Lower leg skin (tissue), 4 donors: ENCODE measurements around the gene NFIA. TPM values are rescaled to one million over a fixed set of nuclear protein-coding genes. Genes with fewer than 3 reads are reported as not detected.

ENCODE experiments used
- DNase-seq, 2 donors: peaks; one replicate each; pipeline ENCODE4 v3.0.0-alpha.2; 2019; ENCODE audit warnings: low spot score in 2 of 2
- H3K4me3 ChIP-seq: fragments of 200-600 bp; sonication (generic); 2 replicates; pipeline ENCODE4 v1.5.1; 2017; ENCODE audit warnings: mild to moderate bottlenecking, low read depth; ENCODE audit not compliant: poor library complexity, severe bottlenecking
- POLR2A ChIP-seq, 2 donors: fragments of 450-650 bp; IDR thresholded peaks; one replicate each; pipeline ENCODE4 v1.6.1; 2016 to 2017; ENCODE audit warnings: antibody characterized with exemption in 2 of 2, mild to moderate bottlenecking in 1 of 2, moderate library complexity in 1 of 2
- WGBS, 2 donors: methylation state at CpG; one replicate each; pipeline ENCODE4 v1.1.5; 2018; 5-methylcytosine and 5-hydroxymethylcytosine counted together
- intact Hi-C: fragments of 100-400 bp; cut with DNase I; formaldehyde crosslinking; loops from one replicate; pipeline ENCODE4 v1.15.0; 2023; ENCODE audit warnings: low total_unique reads
- total RNA-seq, 4 donors: library from RNA; depleted of rRNA; stranded (reverse); fragments of >200 nt; gene quantifications; one replicate each; pipeline ENCODE4 v1.1.0, GENCODE V29; 2016
- TF ChIP-seq, protein P1 (sequence below), 3 donors: fragments of 450-650 bp; IDR thresholded peaks; one replicate each; pipeline ENCODE4 v1.5.1; 2016; ENCODE audit warnings: antibody characterized with exemption in 3 of 3, mild to moderate bottlenecking in 3 of 3, moderate library complexity in 2 of 3

Gene NFIA
- total RNA-seq, 4 donors from 2014 or later: 26.0 to 32.5 (median 30.3) TPM

DNA sequence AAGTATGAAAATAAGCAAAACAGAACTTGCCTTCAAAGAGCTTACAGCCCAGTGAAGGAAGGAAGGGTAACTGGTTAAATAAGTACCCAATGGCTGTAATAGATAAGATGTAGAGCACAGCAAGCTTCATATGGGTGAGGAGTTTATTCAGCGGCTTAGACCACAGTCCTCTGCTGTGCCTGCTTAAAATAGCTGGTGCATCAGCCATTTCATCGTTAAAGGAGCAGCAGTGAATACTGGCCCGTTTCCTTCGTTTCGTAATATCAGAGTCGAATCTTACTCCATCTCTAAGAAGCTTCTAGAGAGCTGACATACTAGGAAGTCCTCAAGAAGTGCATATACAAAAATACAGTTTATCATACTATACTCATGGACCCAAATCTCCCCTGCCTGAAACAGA is 286.5 kb downstream of the NFIA start:
- 82 to 91% methylated on average over 6 of the region's 6 CpGs for WGBS, 2 donors
- intact Hi-C loops: no loop called here
- no peak for TF ChIP-seq POLR2A (IDR thresholded peaks at IDR 0.05)
- TF ChIP-seq, protein P1, sequence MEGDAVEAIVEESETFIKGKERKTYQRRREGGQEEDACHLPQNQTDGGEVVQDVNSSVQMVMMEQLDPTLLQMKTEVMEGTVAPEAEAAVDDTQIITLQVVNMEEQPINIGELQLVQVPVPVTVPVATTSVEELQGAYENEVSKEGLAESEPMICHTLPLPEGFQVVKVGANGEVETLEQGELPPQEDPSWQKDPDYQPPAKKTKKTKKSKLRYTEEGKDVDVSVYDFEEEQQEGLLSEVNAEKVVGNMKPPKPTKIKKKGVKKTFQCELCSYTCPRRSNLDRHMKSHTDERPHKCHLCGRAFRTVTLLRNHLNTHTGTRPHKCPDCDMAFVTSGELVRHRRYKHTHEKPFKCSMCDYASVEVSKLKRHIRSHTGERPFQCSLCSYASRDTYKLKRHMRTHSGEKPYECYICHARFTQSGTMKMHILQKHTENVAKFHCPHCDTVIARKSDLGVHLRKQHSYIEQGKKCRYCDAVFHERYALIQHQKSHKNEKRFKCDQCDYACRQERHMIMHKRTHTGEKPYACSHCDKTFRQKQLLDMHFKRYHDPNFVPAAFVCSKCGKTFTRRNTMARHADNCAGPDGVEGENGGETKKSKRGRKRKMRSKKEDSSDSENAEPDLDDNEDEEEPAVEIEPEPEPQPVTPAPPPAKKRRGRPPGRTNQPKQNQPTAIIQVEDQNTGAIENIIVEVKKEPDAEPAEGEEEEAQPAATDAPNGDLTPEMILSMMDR (IDR thresholded peaks at IDR 0.05): no peak
- H3K4me3 ChIP-seq: no peak overlapping the region
- no peak for DNase-seq

DNA sequence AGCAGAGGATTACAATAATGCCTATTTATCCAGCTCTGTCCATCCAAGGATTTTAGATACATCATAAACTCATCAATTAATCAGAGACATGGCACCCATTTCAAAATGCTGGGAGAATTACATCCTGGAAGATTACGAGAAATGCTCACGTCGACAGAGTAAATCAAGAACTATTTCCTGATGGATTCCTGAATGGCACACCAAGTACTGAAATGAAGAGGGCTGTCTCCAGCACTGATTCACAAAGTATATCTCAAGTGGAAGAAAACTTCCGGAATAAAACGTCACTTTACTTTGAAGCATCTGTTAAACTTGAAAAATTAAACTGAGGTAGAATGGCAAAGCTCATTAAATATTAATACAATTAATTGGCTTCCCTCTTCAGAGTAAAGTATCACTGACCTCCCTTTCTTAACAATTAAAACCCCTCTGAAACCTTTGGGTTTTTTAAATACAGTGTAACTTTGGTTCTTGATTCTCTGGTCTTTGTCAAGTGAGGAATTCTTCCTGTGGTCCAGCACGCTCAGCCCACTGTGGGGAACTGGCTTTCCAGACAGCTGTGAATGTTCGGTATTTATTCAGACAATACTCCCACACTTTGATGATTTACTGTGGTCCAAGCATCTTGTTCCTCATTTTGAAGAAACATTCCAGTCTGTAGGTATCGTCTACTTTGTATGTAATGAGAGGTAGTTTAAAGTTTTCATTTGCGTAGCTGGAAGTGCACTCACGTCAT is 288.0 kb downstream of the NFIA start:
- WGBS, 2 donors: 93 to 94% methylated on average over 10 of the region's 10 CpGs
- no peak for TF ChIP-seq POLR2A (IDR thresholded peaks at IDR 0.05)
- TF ChIP-seq, protein P1 (IDR thresholded peaks at IDR 0.05): no peak
- H3K4me3 ChIP-seq: no peak overlapping the region
- DNase-seq: no peak
- intact Hi-C loops: no loop called here

DNA sequence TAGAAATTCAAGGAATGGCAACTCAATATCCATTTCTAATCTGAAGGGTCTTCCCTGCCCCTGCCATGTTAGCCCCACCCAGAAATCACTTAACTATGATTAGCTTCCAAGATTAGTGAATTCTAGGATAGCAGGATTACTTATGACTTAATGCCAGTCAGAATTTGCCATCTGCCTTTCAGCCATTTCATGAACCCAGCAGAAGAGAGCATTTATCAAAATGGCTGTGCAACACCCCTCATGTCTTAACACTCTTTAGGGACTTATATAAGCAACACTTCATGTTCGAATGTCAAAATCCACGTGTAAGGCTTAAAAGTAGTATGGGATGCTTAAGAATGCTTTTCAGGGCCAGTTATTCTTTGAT is 288.5 kb downstream of the NFIA start:
- no peak for DNase-seq
- TF ChIP-seq, protein P1 (IDR thresholded peaks at IDR 0.05): no peak
- no peak for TF ChIP-seq POLR2A (IDR thresholded peaks at IDR 0.05)
- H3K4me3 ChIP-seq: no peak overlapping the region
- 77 to 81% methylated on average over 2 of the region's 2 CpGs for WGBS, 2 donors
- intact Hi-C loops: no loop called here

DNA sequence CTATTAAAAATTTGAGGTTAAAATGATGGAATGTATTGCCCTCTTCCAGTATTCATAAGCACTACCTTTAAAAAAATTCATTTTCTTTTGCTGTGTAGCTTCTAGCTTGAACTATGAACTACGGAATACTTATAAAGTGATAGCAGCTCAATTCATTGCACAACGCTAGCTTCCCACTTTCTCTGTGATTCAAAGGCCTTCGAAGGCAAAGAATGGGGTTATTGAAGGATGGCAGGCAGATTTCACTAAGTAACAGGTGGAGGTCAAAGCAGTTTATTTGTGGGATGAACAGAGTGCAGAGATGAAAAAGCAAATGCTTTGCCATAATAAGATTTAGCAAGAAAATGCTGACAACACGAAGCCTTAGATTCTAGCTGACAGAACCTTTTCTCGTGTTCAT is 290.6 kb downstream of the NFIA start:
- intact Hi-C loops: no loop called here
- TF ChIP-seq POLR2A (IDR thresholded peaks at IDR 0.05): no peak
- TF ChIP-seq, protein P1 (IDR thresholded peaks at IDR 0.05): no peak
- no peak for DNase-seq
- no peak overlapping the region for H3K4me3 ChIP-seq
- 93 to 94% methylated on average over 5 of the region's 5 CpGs for WGBS, 2 donors

DNA sequence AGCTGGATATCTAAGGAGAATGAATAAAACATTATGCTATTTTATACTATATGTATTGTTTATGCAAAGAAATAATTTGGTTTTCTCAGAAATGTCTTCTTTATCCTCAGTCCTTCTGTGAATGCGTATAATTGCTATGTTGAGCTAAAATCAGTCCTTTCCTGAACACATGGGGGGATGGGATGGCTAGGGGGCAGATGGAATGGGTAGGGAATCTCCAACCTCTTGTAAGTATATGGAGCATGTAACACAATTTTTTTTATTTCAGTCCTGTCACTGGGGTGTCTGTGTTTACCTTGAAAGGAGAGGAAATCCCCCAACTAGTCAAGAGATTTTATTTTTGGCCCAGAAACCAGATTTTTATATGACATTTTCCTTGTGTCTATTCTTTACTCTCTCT is 291.8 kb downstream of the NFIA start:
- H3K4me3 ChIP-seq: no peak overlapping the region
- TF ChIP-seq, protein P1 (IDR thresholded peaks at IDR 0.05): no peak
- TF ChIP-seq POLR2A (IDR thresholded peaks at IDR 0.05): no peak
- WGBS, 2 donors: 98 to 100% methylated on average over 1 of the region's 1 CpG
- no peak for DNase-seq
- intact Hi-C loops: no loop called here
